ENCODE measurements around the gene DLG2.

Gene DLG2

DNA sequence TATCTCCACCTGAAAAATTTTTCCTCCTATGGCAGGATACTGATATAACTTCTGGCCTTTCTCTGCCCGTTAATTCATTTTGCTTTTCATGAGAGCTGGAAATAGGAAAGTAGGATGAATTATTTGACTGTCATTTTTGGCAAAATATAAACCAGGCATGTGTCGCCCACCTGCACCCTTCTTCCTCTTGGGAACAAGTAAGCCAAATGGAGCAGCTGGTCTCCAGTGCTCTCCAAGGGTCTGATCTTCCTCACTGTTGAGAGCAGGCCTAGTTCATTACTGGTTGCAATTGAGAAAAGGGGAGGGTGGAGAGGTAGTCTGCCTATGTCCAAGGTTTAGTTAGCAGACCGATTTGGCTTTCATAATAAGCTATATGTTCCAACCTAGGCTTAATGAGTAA, 582.2 kb downstream of the DLG2 start:
- DNase-seq (ENCODE audit: low spot score), result no peak
- POLR2A ChIA-PET (ENCODE audit: low non-redundant PET), result no interaction called here
- TF ChIP-seq, protein P1, sequence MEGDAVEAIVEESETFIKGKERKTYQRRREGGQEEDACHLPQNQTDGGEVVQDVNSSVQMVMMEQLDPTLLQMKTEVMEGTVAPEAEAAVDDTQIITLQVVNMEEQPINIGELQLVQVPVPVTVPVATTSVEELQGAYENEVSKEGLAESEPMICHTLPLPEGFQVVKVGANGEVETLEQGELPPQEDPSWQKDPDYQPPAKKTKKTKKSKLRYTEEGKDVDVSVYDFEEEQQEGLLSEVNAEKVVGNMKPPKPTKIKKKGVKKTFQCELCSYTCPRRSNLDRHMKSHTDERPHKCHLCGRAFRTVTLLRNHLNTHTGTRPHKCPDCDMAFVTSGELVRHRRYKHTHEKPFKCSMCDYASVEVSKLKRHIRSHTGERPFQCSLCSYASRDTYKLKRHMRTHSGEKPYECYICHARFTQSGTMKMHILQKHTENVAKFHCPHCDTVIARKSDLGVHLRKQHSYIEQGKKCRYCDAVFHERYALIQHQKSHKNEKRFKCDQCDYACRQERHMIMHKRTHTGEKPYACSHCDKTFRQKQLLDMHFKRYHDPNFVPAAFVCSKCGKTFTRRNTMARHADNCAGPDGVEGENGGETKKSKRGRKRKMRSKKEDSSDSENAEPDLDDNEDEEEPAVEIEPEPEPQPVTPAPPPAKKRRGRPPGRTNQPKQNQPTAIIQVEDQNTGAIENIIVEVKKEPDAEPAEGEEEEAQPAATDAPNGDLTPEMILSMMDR (conservative IDR thresholded peaks at IDR 0.05; ENCODE audit: low read depth), result no peak
- no peak overlapping the region for H3K27ac ChIP-seq
- CTCF ChIA-PET, result interaction anchor here (0.9 kb wide), 1 partner anchor 182 kb away, joined by 3 read pairs; no protein-coding TSS in a partner anchor

GRCh38 chr11:85042361-85042760, 584.8 kb downstream of the DLG2 start:
- CTCF ChIA-PET, result interaction anchor here (0.6 kb wide), 1 partner anchor 118 kb away, joined by 3 read pairs; no protein-coding TSS in a partner anchor
- no peak for DNase-seq (ENCODE audit: low spot score)
- no peak overlapping the region for H3K27ac ChIP-seq
- TF ChIP-seq, protein P1 (conservative IDR thresholded peaks at IDR 0.05; ENCODE audit: low read depth), result no peak
- POLR2A ChIA-PET (ENCODE audit: low non-redundant PET), result no interaction called here

GRCh38 chr11:85040166-85040565, 587.0 kb downstream of the DLG2 start:
- TF ChIP-seq, protein P1 (conservative IDR thresholded peaks at IDR 0.05; ENCODE audit: low read depth), result no peak
- no peak overlapping the region for H3K27ac ChIP-seq
- CTCF ChIA-PET, result no interaction called here
- POLR2A ChIA-PET (ENCODE audit: low non-redundant PET), result no interaction called here
- DNase-seq (ENCODE audit: low spot score), result no peak

DNA sequence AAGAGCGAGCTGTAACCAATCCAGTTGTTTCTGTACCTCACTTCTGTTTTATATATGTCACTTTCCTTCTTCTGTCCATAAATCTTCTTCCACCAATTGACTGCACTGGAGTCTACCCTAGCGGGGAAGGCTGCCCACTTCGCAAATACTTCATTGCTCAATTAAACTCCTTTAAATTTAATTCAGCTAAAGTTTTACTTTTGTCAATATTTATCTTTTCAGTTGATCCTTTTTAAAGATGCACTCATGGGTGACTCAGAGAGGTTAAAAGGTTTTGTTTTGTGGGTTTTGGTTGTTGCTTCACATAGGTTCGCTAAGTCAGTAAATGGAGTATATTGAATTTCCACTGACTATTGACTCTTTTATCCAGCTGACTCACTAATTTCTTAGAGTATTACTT, 597.2 kb downstream of the DLG2 start:
- DNase-seq (ENCODE audit: low spot score), result peak; percentile 1
- TF ChIP-seq, protein P1 (conservative IDR thresholded peaks at IDR 0.05; ENCODE audit: low read depth), result no peak
- POLR2A ChIA-PET (ENCODE audit: low non-redundant PET), result no interaction called here

DNA sequence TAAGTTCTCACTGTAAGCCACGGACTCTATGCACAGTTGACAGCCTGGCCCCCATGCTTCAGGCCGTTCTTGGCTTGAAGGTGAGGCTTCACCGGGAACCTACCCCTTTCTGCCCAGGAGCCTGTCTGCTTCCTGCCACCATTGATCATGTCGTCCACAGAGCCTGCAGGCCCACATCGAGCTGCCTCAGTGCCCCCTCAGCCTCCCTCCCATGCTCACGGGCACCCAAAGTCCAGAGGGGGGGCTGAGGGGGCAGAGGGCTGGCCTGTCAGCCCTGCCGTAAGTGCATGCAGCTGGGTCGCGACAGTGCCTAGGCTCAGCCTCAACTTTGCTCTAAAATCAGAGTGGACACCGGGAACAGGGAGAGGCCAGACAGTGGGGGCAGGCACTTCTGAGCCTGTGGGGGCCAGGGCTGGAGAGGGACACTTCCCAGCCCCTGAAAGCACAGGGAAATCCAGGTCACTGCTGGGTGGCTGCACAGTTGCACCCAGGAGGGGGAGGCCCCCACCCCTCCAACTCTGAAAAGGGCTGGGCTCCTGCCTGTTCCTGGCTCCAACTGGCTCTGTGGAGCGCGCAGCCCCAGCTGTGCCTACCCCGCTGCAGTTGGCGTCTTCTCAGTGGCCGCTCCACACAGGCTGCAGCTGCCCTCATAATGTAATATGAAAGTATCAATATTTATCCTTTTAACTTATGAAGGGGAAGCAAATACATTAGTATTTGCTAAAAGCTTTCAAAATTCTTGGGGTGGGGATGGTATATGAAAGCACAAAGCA, 598.6 kb downstream of the DLG2 start:
- CTCF ChIA-PET, result no interaction called here
- POLR2A ChIA-PET (ENCODE audit: low non-redundant PET), result interaction anchor here (0.7 kb wide), 1 partner anchor 84 kb away, joined by 5 read pairs; no protein-coding TSS in a partner anchor
- DNase-seq (ENCODE audit: low spot score), result no peak
- TF ChIP-seq, protein P1 (conservative IDR thresholded peaks at IDR 0.05; ENCODE audit: low read depth), result no peak
- no peak overlapping the region for H3K27ac ChIP-seq

More for the DNA sequence above, 597.2 kb downstream of the DLG2 start:
- CTCF ChIA-PET, result no interaction called here
- H3K27ac ChIP-seq, result no peak overlapping the region

GRCh38 chr11:85027346-85027745, 599.8 kb downstream of the DLG2 start:
- ChIA-PET CTCF (interaction anchor here (0.6 kb wide), 1 partner anchor 463 kb away, joined by 3 read pairs; no protein-coding TSS in a partner anchor), POLR2A (ENCODE audit: low non-redundant PET) (no interaction called here)
- TF ChIP-seq, protein P1 (conservative IDR thresholded peaks at IDR 0.05; ENCODE audit: low read depth), result no peak
- H3K27ac ChIP-seq, result no peak overlapping the region
- DNase-seq (ENCODE audit: low spot score), result no peak
